Loucy (cell line): ENCODE results near the gene GPR150.
A peak's percentile ranks its signal among the peaks of the same experiment; 100 is the strongest.
"Not testable (repeated sequence)": the region's sequence is repeated elsewhere in the genome, so short reads cannot be mapped to it uniquely, and the experiment has no call there.

Experiments used
- H2AFZ ChIP-seq: fragments of 200-600 bp; sonication (generic); 2 replicates; pipeline ENCODE4 v1.6.0; 2016; ENCODE audit warnings: antibody characterized with exemption, mild to moderate bottlenecking, low read length, moderate library complexity
- H3F3A ChIP-seq: fragments of 200-600 bp; 2 replicates; pipeline ENCODE4 v1.6.0; 2016; ENCODE audit warnings: antibody characterized with exemption, low read depth, mild to moderate bottlenecking
- H3K27me3 ChIP-seq: fragments of 200-600 bp; sonication (generic); 2 replicates; pipeline ENCODE4 v1.6.1; 2014; ENCODE audit warnings: low read length, mild to moderate bottlenecking; ENCODE audit not compliant: insufficient read depth, poor library complexity, severe bottlenecking
- H3K36me3 ChIP-seq: fragments of 200-600 bp; sonication (generic); 2 replicates; pipeline ENCODE4 v1.6.1; 2016; ENCODE audit warnings: low read length; ENCODE audit not compliant: insufficient read depth
- H3K4me1 ChIP-seq: fragments of 200-600 bp; sonication (generic); 2 replicates; pipeline ENCODE4 v1.5.1; 2014; ENCODE audit warnings: low read length, mild to moderate bottlenecking; ENCODE audit not compliant: insufficient read depth, poor library complexity, severe bottlenecking
- H3K4me2 ChIP-seq: fragments of 200-600 bp; sonication (generic); 2 replicates; pipeline ENCODE4 v1.6.0; 2014; ENCODE audit warnings: antibody characterized with exemption, low read length, low read depth, mild to moderate bottlenecking; ENCODE audit not compliant: poor library complexity, severe bottlenecking
- H3K4me3 ChIP-seq: fragments of 200-600 bp; sonication (generic); 2 replicates; pipeline ENCODE4 v1.5.1; 2014; ENCODE audit warnings: low read length, mild to moderate bottlenecking, mixed read lengths; ENCODE audit not compliant: poor library complexity, severe bottlenecking
- H3K79me2 ChIP-seq: fragments of 200-600 bp; sonication (generic); 2 replicates; pipeline ENCODE4 v1.6.1; 2014; ENCODE audit warnings: low read length; ENCODE audit not compliant: insufficient read depth
- H3K9ac ChIP-seq: fragments of 200-600 bp; sonication (generic); 2 replicates; pipeline ENCODE4 v1.6.0; 2014; ENCODE audit warnings: mild to moderate bottlenecking, low read depth, low read length, moderate library complexity; ENCODE audit not compliant: poor library complexity, severe bottlenecking
- H3K9me2 ChIP-seq: fragments of 200-600 bp; sonication (generic); replicated peaks from 2 replicates; pipeline ENCODE4 v1.6.1; 2016; ENCODE audit warnings: low read depth, low read length, mixed read lengths
- H3K9me3 ChIP-seq: fragments of 200-600 bp; sonication (generic); 2 replicates; pipeline ENCODE4 v1.6.1; 2014; ENCODE audit warnings: mild to moderate bottlenecking, antibody characterized with exemption, low read length, low read depth; ENCODE audit not compliant: insufficient read depth
- H4K20me1 ChIP-seq: fragments of 200-600 bp; sonication (generic); 2 replicates; pipeline ENCODE4 v1.6.0; 2014; ENCODE audit warnings: antibody characterized with exemption, low read length, mild to moderate bottlenecking; ENCODE audit not compliant: insufficient read depth, poor library complexity, severe bottlenecking
- CTCF ChIP-seq: fragments of 200-600 bp; sonication (generic); conservative IDR thresholded peaks from 2 replicates; pipeline ENCODE4 v1.5.1; 2014; ENCODE audit warnings: mild to moderate bottlenecking, antibody characterized with exemption, low read length
- EZH2phosphoT487 ChIP-seq: fragments of 200-600 bp; IDR thresholded peaks from 2 replicates; pipeline ENCODE4 v1.6.1; 2018; ENCODE audit warnings: antibody characterized with exemption, mild to moderate bottlenecking, moderate library complexity, borderline replicate concordance

GPR150 gene

GRCh38 chr5:95631255-95631958, 11.5 kb downstream of the GPR150 start:
- Histone ChIP-seq H3K4me1 (peaks cover 20% of the 10 kb centered on the region), H2AFZ (peak overlapping the region; percentile 90), H3K9ac (no peak overlapping the region)

GRCh38 chr5:95631991-95632675, 12.2 kb downstream of the GPR150 start:
- Histone ChIP-seq H3F3A (0 out of 2 replicates have a peak, but pooled peaks cover 3% of the 10 kb centered on the region), H3K4me1 (peaks cover 20% of the 10 kb centered on the region), H3K36me3 (no peaks in the 10 kb centered on the region), H3K9ac (no peak overlapping the region), H3K27me3 (no peaks in the 10 kb centered on the region), H3K4me2 (peak overlapping the region; percentile 60), H3K9me3 (no peaks in the 10 kb centered on the region), H4K20me1 (no peaks in the 10 kb centered on the region), H2AFZ (peak overlapping the region; percentile 90), H3K9me2 (no peaks in the 10 kb centered on the region), H3K79me2 (no peaks in the 10 kb centered on the region), H3K4me3 (peak overlapping the region; percentile 35)
- TF ChIP-seq EZH2phosphoT487: no peak
- TF ChIP-seq CTCF: no peak

More at GRCh38 chr5:95631255-95631958, 11.5 kb downstream of the GPR150 start:
- Histone ChIP-seq H3K4me3 (peak overlapping the region; percentile 35), H3K9me3 (no peaks in the 10 kb centered on the region), H3K36me3 (no peaks in the 10 kb centered on the region), H3F3A (0 out of 2 replicates have a peak, but pooled peaks cover 3% of the 10 kb centered on the region), H4K20me1 (no peaks in the 10 kb centered on the region), H3K79me2 (no peaks in the 10 kb centered on the region), H3K9me2 (no peaks in the 10 kb centered on the region), H3K27me3 (no peaks in the 10 kb centered on the region), H3K4me2 (peak overlapping the region; percentile 60)
- TF ChIP-seq CTCF: no peak
- no peak for TF ChIP-seq EZH2phosphoT487

- not testable (repeated sequence) for H3K4me3 ChIP-seq, H2AFZ ChIP-seq, H3K9me2 ChIP-seq, H3K4me2 ChIP-seq, H3K9me3 ChIP-seq, H3F3A ChIP-seq, H3K36me3 ChIP-seq, H3K27me3 ChIP-seq, H3K79me2 ChIP-seq, H4K20me1 ChIP-seq, H3K9ac ChIP-seq
- peaks cover 20% of the 10 kb centered on the region for H3K4me1 ChIP-seq
Observed at GRCh38 chr5:95632942-95633341, 13.1 kb downstream of the GPR150 start.
